Sciatic nerve (tissue), 2 donors: ENCODE data around the gene UBA52. TPM values are rescaled to one million over a fixed set of nuclear protein-coding genes. Genes with fewer than 3 reads are reported as not detected.

ENCODE experiments used
- ATAC-seq: fragments of 200-7000 bp; cut with Tn5 transposase; one replicate; pipeline ENCODE4 v1.9.1; 2020; ENCODE audit warnings: mild to moderate bottlenecking, moderate library complexity
- DNase-seq: peaks from one replicate; pipeline ENCODE4 v3.0.0-alpha.2; 2020; ENCODE audit warnings: low spot score
- intact Hi-C: fragments of 100-400 bp; cut with DNase I; formaldehyde crosslinking; loops from one replicate; pipeline ENCODE4 v1.14.2; 2022
- total RNA-seq: library from RNA; stranded (reverse); fragmentation: NEBNext Ultra II Directional; extraction: Animal tissue kit (Norgen Biotek cat#: 25700); gene quantifications from one replicate; pipeline ENCODE4 v1.2.1, GENCODE V29; 2021
- donor health status: DM: no; HTN: no; CAD: no.
- donor health status: DM: no; HTN: no; CAD: no.

The UBA52 gene
- total RNA-seq, 1 donor from 2014 or later, result 779 TPM

GRCh38 chr19:18543814-18544475, 27.7 kb upstream of the UBA52 start:
- intact Hi-C loops, result no loop called here
- ATAC-seq (peak; percentile 39), DNase-seq (no peak)

GRCh38 chr19:18551631-18552030, 20.0 kb upstream of the UBA52 start:
- DNase-seq (no peak), ATAC-seq (no peak)
- intact Hi-C loops, result no loop called here

GRCh38 chr19:18557411-18558201, 14.1 kb upstream of the UBA52 start, which contains the start of gene KXD1:
KXD1 (plus strand) TSS chr19:18557870; CDS start chr19:18562057, 4,187 bp downstream.
- intact Hi-C loops, result no loop called here
- ATAC-seq, result peak; percentile 98
- DNase-seq, result peak; percentile 98

- DNase-seq, result no peak
- intact Hi-C loops, result no loop called here
- no peak for ATAC-seq
Observed at GRCh38 chr19:18558202-18558555, 13.5 kb upstream of the UBA52 start.

GRCh38 chr19:18558604-18559003, 13.1 kb upstream of the UBA52 start:
- ATAC-seq (no peak), DNase-seq (no peak)
- intact Hi-C loops, result no loop called here

GRCh38 chr19:18559685-18560084, 12.0 kb upstream of the UBA52 start:
- DNase-seq, result no peak
- ATAC-seq, result no peak
- intact Hi-C loops, result loop anchor here (10.0 kb wide), 1 partner anchor 85 kb away; no protein-coding TSS in a partner anchor

- intact Hi-C loops, result loop anchor here (10.0 kb wide), 1 partner anchor 87 kb away; no protein-coding TSS in a partner anchor
- DNase-seq (no peak), ATAC-seq (peak; percentile 5)
Observed at GRCh38 chr19:18562086-18562485, 9.6 kb upstream of the UBA52 start.

- ATAC-seq (no peak), DNase-seq (no peak)
- intact Hi-C loops, result loop anchor here (10.0 kb wide), 1 partner anchor 92 kb away; no protein-coding TSS in a partner anchor
Observed at GRCh38 chr19:18566953-18567352, 4.7 kb upstream of the UBA52 start.

- DNase-seq (no peak), ATAC-seq (no peak)
- intact Hi-C loops, result loop anchor here (10.0 kb wide), 1 partner anchor 94 kb away; no protein-coding TSS in a partner anchor
Observed at GRCh38 chr19:18568367-18568766, 3.3 kb upstream of the UBA52 start.

- no peak for DNase-seq
- intact Hi-C loops, result no loop called here
- ATAC-seq, result no peak
Observed at GRCh38 chr19:18574691-18575291, 3.1 kb downstream of the UBA52 start.

- DNase-seq (no peak), ATAC-seq (no peak)
- intact Hi-C loops, result no loop called here
Observed at GRCh38 chr19:18576383-18576782, 4.7 kb downstream of the UBA52 start.

- DNase-seq (no peak), ATAC-seq (no peak)
- intact Hi-C loops, result no loop called here
Observed at GRCh38 chr19:18577365-18577914, 5.8 kb downstream of the UBA52 start.

GRCh38 chr19:18580311-18580710, 8.7 kb downstream of the UBA52 start:
- DNase-seq, result no peak
- intact Hi-C loops, result no loop called here
- ATAC-seq, result no peak

- ATAC-seq (no peak), DNase-seq (no peak)
- intact Hi-C loops, result no loop called here
Observed at GRCh38 chr19:18586306-18586705, 14.6 kb downstream of the UBA52 start.

GRCh38 chr19:18587561-18587960, 15.9 kb downstream of the UBA52 start:
- ATAC-seq, result no peak
- intact Hi-C loops, result no loop called here
- no peak for DNase-seq

GRCh38 chr19:18587962-18588610, 16.4 kb downstream of the UBA52 start:
- ATAC-seq (no peak), DNase-seq (no peak)
- intact Hi-C loops, result no loop called here

GRCh38 chr19:18588611-18589379, 17.1 kb downstream of the UBA52 start, which contains the start of gene REX1BD:
REX1BD (plus strand) TSS chr19:18588798; CDS start chr19:18588802, 4 bp downstream.
- DNase-seq (peak; percentile 91), ATAC-seq (peak; percentile 78)
- intact Hi-C loops, result no loop called here
